GM04503 (cell line): Measurements from ENCODE around the gene GPBP1.

ENCODE experiments used
- DNase-seq: peaks from one replicate; pipeline ENCODE4 v3.0.0-alpha.2; 2012; ENCODE audit warnings: low read depth

GPBP1 gene

DNA sequence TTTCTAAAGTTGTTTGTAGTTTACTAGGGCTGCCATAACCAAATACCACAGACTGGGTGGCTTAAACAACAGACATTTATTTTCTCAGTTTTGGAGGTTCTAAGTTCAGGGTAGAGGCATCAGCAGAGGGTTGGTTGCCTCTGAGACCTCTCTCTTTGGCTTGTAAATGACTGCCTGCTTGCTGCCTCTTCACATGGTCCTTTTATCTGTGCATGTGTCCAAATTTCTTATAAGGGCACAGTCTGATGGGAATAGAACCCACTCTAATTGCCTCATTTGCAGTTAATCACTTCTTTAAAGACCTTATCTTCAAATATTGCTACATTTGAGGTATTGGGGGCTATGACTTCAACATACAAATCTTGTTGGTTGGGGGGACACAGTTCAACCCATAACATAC, 36.8 kb downstream of the GPBP1 start:
- no peak for DNase-seq

DNA sequence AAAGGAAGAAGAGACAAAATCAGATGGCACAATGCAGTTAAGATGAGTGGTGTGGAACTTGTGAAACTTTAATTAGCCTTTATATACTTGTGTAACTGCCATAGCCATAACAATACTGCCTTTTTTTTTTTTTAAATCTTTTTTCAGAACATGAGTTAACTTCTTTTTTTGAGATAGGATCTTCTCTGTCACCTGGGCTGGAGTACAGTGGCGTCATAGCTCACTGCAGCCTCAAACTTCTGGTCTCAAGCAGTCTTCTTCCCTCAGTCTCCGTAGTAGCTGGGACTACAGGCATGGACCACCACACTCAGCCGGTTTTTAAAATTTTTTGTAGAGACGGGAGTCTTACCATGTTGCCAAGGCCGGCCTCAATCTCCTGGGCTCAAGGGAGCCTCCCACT, 37.2 kb downstream of the GPBP1 start:
- no peak for DNase-seq

DNA sequence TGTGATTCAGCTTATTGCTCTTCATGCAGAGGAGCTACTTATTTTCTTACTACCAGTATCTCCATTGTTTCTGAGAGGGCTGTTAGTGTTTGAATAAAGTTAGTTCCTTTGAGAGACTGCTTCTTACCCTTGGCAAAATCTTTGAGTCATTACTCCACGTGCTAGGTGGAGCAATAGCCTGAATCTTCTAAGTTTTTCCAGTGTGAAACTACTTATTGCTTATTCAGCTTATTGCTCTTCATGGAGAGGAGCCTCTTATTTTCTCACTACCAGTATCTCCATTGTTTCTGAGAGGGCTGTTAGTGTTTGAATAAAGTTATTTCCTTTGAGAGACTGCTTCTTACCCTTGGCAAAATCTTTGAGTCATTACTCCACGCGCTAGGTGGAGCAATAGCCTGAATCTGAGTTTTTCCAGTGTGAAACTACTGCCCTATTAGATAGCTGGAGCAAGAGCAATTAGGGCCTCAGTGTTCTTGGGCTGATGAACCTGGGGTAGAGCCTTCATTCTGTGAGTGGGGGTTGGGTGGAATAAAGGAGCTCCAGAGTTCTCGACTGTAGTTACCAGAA, 41.9 kb downstream of the GPBP1 start:
- no peak for DNase-seq

DNA sequence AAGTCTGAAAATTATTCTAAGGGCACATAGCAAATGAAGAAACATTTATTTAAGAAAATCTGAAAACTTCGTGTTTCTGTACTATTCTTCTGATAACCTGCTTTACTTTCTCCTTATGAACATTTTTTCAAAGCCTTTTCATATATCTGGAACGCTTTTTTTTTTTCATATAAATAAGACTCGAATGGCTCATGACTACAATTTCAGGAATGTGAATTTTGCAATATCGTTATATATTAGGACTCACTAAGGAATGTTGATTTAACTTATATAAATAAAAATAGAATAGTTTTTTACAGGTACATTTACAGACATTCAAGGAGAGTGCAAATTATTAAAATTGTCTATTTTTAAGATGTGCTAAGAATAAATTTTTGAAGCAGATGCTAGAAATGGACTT, 42.9 kb downstream of the GPBP1 start:
- DNase-seq, result peak; percentile 3

GRCh38 chr5:57219386-57219785, 45.5 kb downstream of the GPBP1 start:
- DNase-seq, result no peak

- peak; percentile 14 for DNase-seq
Observed at GRCh38 chr5:57221049-57221568, 47.2 kb downstream of the GPBP1 start.

- DNase-seq, result no peak
Observed at GRCh38 chr5:57225553-57225952, 51.7 kb downstream of the GPBP1 start.

GRCh38 chr5:57229313-57229712, 55.5 kb downstream of the GPBP1 start:
- DNase-seq, result no peak

- DNase-seq, result no peak
Observed at GRCh38 chr5:57231607-57232006, 57.7 kb downstream of the GPBP1 start.

DNA sequence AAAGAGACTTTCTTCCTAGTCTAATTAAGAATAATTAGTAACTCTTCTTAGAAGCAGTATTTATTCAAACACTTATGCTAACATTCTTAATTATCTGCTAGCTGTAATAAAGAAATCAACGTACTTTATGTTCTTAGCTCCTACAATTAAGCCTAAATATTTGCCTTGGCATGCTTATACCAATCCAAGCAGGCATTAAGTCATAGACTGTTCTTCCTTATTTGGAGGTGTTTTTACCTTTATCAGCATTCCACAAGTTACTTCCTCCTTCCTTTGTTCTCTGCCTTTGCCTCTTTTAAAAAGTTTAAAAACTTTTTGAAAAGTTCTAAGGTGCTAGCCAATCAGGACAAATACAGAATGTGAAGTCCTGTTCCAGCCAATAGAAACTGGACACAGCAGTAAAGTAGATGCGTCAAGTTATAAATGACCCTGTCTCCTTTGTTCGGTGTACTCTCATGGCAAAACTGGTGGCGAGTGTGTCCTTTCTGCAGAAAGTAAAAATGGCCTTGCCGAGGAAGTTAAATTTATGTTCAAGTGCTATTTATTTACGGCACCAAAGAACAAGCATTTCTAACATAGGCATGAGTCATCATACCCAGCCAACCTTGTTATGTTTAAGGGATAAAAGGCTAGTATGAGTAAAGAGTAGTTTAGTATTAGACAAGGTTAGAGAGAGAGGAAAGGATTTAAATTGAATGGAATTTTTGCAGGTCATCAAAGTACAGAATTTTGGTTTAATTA, 58.6 kb downstream of the GPBP1 start:
- DNase-seq, result no peak

- DNase-seq, result no peak
Observed at GRCh38 chr5:57243286-57244137, 69.7 kb downstream of the GPBP1 start.

DNA sequence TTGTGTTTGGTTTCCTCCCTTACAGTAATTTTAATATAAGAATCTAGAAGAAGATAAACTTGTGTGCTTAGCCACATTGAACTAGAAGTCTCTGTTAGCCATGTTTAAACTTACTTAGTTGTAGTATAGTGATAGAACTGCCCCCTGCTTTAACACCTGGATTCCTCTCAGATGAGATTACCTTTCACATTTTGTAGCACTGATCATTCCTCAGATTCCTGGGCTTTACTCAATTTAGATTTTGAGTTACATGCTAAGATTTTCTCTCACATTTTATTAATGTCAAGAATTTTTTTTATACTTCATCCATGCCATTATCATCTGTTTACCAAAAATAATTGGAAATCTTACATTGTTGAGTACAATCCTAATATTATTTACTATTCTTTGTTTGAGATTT, 70.5 kb downstream of the GPBP1 start:
- DNase-seq, result no peak

GRCh38 chr5:57246426-57246825, 72.6 kb downstream of the GPBP1 start:
- no peak for DNase-seq

GRCh38 chr5:57247765-57248164, 73.9 kb downstream of the GPBP1 start:
- no peak for DNase-seq

DNA sequence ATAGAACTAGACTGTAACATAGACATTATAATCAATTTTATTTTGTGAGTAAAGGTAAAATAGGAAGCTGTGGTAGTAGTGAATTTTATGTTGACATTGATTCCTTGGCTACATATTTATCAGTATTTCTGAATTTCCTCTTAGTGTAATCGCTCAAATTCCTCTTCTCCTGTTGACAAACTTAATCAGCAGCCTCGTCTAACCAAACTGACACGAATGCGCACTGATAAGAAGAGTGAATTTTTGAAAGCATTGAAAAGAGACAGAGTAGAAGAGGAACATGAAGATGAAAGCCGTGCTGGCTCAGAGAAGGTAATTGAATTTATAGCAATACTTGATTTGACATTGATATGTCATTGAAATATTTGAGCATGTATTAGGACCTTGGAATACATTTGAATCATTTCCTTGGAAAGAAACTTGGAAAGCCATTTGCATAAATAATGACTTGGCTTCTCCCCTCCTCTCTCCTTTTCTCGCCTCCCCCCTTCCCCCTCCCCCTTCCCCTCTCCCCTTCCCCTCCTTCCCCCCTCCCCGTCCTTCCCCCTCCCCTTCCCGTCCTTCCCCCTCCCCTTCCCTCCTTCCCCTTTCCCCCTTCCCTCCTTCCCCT, 75.5 kb downstream of the GPBP1 start:
- DNase-seq, result no peak

- DNase-seq, result no peak
Observed at GRCh38 chr5:57258052-57258451, 84.2 kb downstream of the GPBP1 start.

DNA sequence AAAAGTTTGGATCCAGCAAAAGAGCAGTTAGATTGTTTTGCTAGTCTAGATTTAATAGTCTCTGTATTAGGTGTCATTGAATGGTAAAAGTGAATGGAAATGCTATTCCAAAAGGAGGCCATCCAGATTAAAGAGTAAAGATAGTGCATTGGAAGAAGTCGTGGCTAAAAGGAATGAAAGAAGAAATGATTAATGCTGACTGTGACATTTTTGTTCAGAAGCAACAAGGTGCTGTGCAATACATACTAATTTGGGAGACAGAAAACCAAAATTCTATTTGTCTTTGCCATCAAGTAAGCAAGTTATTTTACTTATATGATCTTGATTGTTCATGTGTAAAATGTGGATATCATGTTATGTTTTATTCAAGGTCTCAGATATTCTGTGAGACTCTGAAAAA, 85.1 kb downstream of the GPBP1 start:
- no peak for DNase-seq

- DNase-seq, result no peak
Observed at GRCh38 chr5:57259704-57260103, 85.8 kb downstream of the GPBP1 start.

DNA sequence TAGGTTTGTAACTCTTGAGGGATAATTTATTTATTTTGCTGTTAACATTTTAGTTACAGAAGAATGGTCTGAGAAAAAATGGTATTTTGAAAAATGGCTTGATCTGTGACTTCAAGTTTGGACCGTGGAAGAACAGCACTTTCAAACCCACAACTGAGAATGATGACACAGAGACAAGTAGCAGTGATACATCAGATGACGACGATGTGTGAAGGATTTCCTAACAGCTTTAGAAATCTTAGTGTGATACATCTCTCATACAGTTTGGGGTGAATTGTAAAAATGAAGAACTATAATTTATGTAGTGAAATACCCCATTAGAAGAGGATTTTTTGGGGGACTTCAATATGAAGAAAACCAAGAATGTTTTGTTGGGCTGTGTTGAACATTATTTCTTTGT, 88.7 kb downstream of the GPBP1 start:
- DNase-seq, result no peak

DNA sequence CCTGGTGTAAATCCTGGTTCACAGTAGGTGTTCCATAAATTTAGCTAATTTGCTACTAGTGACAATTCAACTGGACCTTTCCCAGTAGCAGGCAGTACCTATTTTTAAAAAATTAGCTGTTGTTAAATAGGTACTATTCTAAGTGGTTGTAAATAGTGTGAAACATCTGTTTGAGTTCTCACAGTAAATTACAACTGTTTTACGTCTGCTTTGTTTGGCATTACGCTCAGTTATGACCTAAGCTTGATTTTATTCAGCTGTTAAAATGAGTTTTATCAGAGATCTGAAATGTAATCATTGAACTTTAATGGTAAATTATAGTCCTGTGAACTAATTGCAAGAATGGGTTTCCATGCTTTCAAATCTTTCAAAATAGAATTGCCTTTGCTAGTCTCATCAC, 93.9 kb downstream of the GPBP1 start:
- DNase-seq, result no peak

GRCh38 chr5:57276353-57276752, 102.5 kb downstream of the GPBP1 start:
- no peak for DNase-seq

DNA sequence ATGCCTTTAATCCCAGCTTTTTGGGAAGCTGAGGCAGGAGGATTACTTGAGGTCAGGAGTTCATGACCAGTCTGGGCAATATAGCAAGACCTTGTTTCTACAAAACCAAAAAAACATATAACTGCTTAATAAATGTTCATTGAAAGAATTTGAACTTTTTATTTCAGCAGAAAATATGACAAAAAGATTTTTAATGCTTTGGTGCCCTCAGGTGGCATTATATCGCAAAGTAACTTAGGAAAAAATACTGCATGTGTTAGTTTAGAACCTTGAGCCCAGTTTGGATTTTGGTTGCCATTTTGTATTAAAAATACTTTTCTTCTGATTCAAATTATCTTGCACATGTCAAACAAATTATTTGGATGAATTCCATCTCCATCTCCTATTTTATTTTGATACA, 103.2 kb downstream of the GPBP1 start:
- no peak for DNase-seq

GRCh38 chr5:57280853-57281252, 107.0 kb downstream of the GPBP1 start:
- no peak for DNase-seq
